Measurements from ENCODE around the gene BICRAL.
"Not testable (repeated sequence)": the region's sequence is repeated elsewhere in the genome, so short reads cannot be mapped to it uniquely, and the experiment has no call there.

BICRAL gene

DNA sequence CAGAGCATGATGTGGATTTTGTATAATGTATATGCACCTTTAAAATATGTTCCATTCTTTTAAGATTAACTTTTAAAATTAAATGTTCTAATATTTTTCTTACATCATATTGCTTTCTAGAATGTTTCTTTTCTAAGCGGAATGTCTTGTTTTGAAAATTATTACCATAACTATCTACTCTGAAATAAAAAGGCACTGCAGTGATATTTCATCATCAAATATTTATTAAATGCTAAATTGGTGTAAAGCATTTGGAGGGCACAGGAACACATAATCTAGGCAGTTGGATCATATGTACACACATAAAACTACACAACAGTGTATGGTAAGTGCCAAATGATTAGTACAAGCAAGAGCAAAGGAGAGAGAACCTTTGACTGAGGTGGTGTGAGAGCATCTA, 13.8 kb downstream of the BICRAL start:
- DNase-seq (ENCODE audit: low read depth in 3 of 3), result no peak

DNA sequence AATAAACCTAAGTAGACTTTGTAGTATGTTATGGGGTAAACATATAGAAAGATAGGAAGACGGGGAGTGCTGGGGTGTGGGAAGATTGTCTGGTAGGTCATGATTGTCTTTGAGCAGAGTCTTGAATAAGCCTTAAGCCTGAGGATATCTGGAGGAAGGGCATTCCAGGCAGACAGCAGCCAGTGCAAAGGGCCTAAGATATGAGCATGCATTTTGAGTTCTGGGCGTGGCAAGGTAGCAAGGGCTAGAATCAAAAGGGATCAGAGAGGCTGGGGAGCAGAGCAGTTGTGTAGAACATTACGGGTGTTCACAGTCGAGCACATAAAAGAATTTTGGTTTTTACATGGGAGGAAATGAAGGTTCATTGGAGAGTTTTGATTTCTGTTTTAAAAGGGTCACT, 14.3 kb downstream of the BICRAL start:
- no peak for DNase-seq (ENCODE audit: low read depth in 3 of 3)

DNA sequence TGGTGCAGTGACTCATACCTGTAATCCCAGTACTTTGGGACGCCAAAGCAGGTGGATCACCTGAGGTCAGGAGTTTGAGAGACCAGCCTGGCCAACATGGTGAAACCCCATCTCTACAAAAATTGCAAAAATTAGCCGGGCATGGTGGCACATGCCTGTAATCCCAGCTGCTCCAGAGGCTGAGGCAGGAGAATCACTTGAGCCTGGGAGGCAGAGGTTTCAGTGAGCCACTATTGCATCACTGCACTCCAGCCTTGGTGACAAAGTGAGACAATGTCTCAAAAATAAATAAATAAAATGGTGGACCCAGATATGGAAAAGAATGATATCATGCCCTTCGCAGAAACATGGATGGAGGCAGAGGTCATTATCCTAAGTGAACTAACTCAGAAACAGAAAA, 15.8 kb downstream of the BICRAL start:
- DNase-seq (ENCODE audit: low read depth in 3 of 3), result not testable (repeated sequence)

DNA sequence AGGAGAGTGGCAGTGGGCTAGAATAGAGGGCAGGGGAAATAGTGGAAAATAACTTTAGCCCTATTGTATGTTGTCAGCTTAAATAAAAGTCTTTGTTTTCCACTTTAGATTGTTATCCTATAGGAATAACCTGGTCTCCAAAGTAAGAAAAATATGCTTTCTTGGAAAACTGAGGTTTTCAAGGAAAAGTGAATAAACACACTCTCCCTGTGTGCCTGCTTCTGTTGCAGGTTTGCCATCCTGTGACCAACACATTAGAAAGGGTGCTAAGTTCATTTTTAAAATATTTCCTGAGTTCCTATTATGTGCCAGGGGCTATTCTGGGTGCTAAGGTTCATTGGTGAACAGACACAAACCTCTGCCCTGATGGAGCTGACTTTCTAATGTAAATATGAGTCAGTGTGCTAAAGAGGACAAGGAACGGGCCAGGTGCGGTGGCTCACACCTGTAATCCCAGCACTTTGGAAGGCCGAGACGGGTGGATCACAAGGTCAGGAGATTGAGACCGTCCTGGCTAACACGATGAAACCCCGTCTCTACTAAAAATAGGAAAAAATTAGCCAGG, 23.5 kb downstream of the BICRAL start:
- DNase-seq (ENCODE audit: low read depth in 3 of 3), result no peak

DNA sequence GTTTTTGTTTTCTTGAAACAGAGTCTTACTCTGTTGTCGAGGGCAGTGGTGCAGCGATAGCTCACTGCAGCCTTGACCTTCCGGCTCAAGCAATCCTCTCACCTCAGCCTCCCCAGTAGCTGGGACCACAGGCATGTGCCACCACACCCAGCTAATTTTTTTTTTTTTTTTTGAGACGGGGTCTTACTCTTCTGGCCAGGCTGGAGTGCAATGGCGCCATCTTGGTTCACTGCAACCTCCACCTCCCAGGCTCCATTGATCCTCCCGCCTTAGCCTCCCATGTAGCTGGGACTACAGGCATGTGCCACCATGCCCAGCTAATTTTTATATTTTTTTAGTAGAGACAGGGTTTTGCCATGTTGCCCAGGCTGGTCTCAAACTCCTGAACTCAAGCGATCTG, 24.5 kb downstream of the BICRAL start:
- DNase-seq (ENCODE audit: low read depth in 3 of 3), result not testable (repeated sequence)

DNA sequence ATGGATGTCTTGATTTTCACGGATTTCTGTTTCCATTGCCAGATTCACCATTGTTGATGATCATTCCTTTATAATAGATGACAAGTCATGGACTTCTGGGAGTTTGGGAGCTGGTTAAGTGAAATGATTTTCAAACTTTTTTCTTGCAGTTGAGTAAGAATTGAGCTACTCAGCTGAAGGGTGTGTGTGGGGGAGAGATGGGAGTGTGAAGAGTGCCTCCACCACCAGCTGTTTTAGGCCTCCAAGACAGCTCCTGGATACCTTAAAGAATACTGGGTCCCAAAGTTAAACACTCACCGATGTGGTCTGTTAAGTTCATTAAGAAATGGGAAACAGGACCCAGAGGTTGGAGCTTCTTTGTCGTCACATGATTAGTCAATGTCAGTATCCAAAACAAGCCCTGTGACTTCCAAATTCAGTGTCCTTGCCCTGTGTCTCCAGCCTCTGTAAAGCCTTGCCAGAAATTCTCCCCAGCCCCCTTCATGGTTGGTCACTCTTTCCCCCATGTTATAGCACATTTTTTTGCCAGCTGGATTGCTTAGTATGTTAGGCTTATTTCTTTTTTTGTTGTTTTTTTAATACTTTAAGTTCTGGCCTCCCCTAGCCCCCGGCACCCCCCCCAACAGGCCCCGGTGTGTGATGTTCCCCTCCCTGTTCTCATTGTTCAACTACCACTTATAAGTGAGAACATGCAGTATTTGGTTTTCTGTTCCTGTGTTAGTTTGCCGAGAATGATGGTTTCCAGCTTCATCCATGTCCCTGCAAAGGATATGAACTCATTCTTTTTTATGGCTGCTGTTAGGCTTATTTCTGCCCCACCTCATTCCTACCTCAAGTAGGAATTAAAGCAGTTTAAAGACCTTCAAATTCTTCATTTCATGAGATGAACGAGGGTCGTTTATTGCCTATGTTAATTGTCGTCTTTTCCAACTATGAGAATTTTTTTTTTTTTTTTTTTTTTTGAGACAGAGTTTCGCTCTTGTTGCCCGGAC, 26.9 kb downstream of the BICRAL start:
- DNase-seq (ENCODE audit: low read depth in 3 of 3), result no peak

DNA sequence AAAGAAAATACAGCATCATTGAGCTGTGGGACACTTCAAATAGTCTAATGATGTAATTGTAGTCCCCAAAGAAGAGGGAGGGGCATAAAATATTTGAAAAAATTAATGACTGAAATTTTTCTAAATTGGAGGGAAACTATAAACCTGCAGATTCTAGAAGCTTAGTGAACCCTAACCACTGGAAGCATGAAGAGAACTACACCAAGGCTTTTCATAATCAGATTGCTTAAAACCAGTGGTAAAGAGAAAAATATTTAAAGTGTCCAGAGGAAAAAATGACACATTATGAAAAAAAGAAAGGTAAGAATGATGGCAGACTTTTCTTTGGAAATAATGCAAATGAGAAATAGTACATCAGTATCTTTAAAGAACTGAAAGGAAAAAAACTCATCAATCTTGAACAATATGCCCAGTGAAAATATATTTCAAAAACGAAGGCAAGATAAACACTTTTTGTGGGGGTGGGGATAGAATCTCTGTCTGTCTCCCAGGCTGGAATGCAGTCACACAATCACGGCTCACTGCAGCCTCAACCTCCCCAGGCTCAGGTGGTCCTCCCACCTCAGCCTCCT, 31.3 kb downstream of the BICRAL start:
- no peak for DNase-seq (ENCODE audit: low read depth in 3 of 3)

DNA sequence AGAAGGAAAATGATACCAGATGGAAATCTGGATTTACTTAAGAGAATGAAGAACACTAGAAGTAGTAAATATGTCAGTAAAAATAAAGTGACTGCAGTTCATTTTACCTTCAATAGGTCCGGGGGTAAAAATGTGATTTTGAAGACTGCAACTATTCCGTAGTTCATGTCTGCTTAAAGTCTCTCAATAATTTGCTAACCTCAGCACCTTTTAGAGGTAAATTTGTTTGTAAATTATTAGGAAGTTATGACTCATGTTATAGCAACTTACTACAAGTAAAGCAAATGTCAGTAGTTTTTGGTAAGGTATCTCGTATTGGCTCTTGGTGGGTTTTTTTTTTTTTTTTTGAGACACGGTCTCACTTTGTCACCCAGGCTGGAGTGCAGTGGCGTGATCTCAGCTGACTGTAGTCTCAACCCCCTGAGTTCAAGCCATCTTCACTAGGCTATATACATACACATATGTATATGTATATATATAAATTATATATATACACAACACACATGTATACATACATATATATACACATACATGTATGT, 32.1 kb downstream of the BICRAL start:
- no peak for DNase-seq (ENCODE audit: low read depth in 3 of 3)

DNA sequence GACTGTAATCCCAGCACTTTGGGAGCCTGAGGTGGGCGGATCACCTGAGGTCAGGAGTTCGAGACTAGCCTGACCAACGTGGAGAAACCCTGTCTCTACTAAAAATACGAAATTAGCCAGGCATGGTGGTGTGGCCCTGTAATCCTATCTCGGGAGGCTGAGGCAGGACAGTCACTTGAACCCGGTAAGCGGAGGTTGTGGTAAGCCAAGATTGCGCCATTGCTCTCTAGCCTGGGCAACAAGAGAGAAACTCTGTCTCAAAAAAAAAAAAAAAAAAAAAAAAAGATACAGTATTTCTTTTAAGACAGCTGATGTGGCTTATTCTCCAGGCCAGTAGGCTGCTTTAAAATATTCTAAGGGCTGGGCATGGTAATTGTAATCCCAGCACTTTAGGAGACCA, 33.9 kb downstream of the BICRAL start:
- DNase-seq (ENCODE audit: low read depth in 3 of 3), result not testable (repeated sequence)

DNA sequence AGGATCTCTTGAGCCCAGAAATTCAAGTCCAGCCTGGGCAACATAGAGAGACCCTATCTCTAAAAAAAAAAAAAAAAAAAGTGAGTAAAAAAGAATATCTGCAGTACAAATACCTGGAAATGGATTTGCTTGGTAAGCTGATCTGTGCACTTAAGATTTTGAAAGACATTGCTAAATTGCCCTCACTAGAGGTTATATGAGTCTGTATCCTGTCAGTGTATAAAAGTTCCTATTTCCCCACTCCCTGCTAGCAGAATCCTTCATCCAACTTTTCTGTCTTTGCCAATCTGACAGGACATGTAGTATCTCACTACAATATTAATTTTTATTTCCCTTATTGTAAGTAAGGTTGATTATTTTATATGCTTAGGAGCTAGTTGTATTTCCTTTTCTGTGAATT, 36.1 kb downstream of the BICRAL start:
- no peak for DNase-seq (ENCODE audit: low read depth in 3 of 3)

DNA sequence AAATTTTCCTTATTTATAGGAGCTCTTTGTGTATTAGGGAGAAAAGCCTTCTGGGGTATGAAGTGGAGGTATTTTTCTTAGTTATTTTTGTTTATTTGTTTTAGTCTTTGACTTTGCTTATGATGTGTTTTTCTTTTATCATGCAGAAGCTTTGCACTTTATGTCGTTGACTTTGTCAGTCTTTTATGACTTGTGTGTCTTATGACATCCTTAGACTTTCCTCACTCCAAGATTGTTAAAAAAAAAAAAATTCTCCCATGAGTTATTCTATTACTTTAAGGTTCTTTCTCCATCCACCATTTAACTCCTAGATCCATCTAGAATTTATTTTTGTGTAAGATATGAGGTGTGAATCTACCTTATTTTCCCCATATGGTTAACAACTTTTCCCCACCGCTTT, 36.6 kb downstream of the BICRAL start:
- DNase-seq (ENCODE audit: low read depth in 3 of 3), result no peak

DNA sequence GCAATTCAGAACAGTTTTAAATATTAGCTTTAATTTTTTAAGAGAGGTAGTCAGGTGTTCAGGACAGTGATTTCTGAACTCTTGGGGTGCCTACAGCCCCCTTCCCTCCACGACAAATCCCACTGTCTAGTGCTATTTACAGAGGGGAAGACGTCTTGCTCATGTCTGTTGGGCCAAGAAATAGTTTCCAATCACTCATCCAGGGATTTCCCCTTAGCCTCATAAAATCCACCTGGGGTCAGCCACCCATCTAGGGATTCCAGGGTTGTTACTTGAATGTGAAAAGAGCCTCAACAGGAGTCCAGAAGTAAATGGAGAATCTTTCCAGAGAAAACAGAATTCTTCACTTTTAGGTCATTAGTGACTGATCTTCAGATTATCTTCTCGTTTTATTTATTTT, 37.0 kb downstream of the BICRAL start:
- no peak for DNase-seq (ENCODE audit: low read depth in 3 of 3)

DNA sequence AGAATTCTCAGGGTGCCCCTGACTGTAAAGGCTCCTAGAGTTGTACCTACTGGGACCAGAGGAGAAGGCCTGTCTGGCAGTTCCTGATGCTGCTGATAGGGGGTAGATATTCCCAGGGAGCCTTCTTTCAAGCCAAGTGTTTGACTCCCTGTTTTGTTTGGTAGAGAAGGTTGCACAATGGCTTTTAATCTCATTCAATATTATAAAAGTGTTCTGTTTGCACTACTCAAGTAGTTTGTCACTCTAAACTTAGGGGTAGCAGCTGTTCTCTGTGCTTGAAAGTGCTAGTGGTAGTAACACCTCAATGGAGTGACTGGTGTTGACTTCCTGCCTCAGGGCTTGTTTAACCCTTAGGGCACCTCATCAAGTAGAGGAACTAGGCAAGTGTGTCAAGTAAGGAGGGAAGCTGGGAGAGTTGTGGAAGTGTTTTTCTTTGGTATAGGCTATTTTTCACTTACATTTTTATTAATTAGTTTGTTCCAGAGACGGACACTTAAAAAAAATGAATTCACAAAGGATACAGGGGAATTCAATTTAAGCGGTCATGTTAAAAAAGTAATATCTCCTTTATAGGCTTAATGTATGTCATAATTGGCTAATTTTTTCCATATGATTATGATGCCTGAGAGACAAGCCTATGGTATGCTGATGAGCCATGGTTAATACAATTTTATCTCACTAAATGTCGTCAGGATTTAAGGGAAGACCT, 38.1 kb downstream of the BICRAL start:
- no peak for DNase-seq (ENCODE audit: low read depth in 3 of 3)

DNA sequence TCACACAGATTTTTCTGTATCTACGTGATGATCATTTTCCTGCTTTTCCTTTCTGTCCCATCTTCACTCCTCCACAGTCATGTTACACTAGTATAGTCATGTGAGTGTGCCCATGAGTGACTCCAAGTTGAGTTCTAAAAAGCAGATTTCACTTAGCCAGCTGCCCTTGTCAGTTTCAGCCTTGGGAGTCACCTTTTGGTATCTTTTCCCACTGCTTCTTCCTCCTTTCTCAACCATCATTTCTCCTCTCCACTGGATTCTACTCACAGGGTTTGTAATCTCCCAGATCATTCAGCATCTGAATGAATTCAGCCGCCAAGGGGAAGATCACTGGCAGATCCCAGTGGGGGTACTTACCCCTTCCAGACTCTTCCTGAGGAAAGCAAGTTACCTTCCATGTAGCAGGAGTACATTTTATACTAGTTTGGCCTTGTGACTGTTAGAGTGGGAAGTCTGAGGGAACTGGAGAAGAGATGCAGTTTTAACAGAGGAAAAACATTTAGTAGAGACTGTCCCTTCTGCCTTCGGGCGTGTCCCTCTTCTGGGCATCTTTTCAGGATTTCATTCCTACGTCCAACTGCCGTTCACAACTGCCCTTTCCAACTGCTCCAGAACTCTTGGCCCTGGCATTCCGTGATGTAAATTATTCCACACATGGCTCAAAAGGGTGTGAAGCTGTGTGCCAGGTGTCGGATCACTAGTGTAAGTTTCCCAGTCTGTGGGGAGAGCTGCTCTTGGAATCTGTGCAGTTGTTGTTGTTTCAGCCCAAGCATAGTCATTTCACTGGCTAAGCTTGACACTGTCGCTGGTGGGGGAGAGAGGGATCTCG, 38.9 kb downstream of the BICRAL start:
- DNase-seq (ENCODE audit: low read depth in 3 of 3), result no peak

DNA sequence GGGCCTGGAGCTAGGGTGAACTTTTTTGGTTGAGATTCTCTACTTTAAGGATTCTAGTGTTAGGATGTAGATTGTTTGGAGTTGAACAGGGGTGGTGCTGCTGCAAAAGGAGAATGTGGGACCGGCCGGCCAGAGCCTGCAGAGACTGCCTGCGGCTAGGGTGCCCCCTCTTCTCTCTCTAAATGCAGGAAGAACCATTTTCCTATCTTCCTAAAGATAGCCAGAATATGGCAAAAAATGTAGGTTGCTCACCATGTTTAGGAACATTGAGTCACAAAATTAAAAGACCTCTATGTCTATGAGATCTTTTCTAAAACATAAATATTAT, 39.5 kb downstream of the BICRAL start:
- no peak for DNase-seq (ENCODE audit: low read depth in 3 of 3)

DNA sequence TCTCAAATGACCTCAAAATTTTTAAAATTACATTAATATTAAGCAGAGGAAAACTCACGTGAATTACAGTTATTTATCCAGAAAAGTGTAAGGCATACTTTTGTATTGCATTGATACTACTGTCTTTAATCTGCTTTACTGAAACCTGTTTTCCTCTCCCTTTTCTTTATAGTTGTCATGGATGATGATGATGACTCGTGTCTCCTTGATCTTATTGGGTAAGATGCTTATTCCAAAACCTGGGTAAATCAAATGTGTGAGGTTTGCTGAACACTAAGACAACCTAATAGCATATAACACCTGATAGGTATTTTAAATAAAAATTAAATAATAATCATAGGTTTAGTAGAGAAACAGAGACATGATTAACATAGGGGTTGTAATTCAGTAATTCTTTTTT, 40.0 kb downstream of the BICRAL start:
- no peak for DNase-seq (ENCODE audit: low read depth in 3 of 3)

DNA sequence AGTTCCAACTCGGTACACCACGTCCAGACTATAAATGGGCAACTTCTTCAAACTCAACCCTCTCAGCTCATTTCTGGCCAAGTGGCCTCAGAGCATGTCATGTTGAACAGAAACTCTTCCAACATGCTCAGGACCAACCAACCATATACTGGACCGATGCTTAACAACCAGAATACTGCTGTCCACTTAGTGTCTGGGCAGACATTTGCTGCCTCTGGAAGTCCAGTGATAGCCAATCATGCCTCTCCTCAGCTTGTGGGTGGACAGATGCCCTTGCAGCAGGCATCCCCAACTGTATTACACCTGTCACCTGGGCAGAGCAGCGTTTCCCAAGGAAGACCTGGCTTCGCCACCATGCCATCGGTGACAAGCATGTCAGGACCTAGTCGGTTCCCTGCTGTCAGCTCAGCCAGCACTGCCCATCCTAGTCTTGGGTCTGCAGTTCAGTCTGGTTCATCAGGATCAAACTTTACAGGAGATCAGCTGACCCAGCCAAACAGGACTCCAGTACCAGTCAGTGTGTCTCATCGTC, 47.8 kb downstream of the BICRAL start:
- DNase-seq (ENCODE audit: low read depth in 3 of 3), result no peak

DNA sequence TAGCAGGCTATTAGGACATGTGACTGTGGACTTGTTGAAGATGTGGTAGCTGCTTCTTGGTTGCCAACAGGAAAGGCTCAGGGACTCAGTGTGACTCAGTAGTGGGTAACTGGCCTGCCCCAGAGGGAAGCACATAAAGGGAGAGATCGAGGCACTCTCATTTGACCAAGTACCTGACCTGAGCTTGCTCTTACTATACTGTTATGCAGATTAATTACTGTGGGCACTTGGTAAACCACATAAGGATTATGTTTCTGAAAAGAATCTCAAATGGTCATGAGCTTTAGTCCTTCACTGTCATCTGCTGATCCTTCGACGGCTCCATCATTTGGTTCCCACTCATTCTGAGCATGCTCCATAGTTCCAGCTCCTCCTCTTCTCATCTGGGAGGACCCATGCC, 49.4 kb downstream of the BICRAL start:
- no peak for DNase-seq (ENCODE audit: low read depth in 3 of 3)

DNA sequence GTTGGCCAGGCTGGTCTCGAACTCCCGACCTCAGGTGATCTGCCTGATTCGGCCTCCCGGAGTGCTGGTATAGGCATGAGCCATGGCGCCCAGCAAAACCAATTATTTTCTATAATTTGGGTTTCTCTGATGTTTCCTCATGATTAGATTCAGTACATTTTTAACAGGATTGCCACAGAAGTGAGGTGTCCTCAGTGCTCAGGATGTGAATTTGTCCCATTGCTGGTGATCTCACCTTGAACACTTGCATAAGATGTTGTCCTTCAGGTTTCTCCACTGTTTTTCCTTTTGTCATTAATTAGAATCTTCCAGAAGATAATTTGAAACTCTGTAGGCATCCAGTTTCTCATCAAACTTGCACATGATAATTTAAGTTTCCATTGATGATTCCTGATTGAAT, 52.2 kb downstream of the BICRAL start:
- no peak for DNase-seq (ENCODE audit: low read depth in 3 of 3)

DNA sequence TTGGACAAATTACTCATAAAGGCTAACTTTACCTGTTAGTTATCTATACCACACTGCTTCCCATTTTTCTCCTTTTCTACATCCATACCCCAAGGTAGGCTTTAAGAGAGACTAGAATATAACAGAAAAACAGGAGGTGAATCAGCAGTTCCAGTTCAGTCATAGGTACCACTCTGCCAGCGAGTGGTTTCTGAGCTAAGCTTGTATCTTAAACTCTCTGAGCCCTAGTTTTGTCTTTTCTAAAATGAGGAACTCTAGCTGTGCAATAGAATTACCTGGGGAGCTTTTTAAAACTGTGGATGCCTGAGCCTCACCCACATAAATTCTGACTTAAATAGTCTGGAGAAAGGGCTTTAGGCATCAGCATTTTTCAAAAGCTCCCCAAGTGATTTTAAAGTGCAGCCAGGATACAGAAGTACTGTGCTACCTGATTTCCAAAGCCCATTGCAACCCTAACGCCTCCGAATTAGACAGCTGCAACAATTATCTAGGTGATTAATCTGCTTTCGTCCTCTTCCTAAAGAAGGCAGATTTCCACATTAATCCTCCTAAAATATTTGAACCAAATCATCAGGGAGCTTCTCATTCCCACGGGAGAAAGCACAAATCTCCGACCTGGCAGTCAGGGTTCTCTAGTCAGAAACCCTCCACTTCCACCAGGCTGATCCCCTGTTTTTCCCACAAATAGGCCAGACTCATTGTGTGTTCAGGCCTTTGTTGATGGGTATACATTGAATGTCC, 60.2 kb downstream of the BICRAL start:
- no peak for DNase-seq (ENCODE audit: low read depth in 3 of 3)
